GM12878 (cell line): ENCODE data around the gene OSGEPL1. TPM values are rescaled to one million over a fixed set of nuclear protein-coding genes. Genes with fewer than 3 reads are reported as not detected.

Experiments used
- ATAC-seq: fragments of 200-7000 bp; cut with Tn5 transposase; 3 replicates; pipeline ENCODE4 v1.9.1; 2020; ENCODE audit warnings: mild to moderate bottlenecking, moderate library complexity
- BruUV-seq: library from RNA; stranded (reverse); fragments of 400-500 nt; replicated peaks from 2 replicates; lab custom pipeline; 2021; lab: Mats Ljungman, UMichigan
- CTCF ChIA-PET: fragments of 300-600 bp; sonication (Branson Sonifier 250); formaldehyde crosslinking; extraction: SDS; loops from one replicate; lab custom pipeline; 2021; ENCODE audit warnings: inconsistent platforms; lab: Yijun Ruan, JAX
- POLR2A ChIA-PET: fragments of 350-600 bp; formaldehyde crosslinking; extraction: SDS; loops from one replicate; lab custom pipeline; 2021; ENCODE audit warnings: inconsistent platforms; lab: Charles Lee
- RAD21 ChIA-PET: fragments of 300-600 bp; sonication (Branson Sonifier 250); formaldehyde crosslinking; loops from one replicate; lab custom pipeline; 2023; ENCODE audit warnings: antibody characterized with exemption; ENCODE audit not compliant: unreplicated experiment; lab: Charles Lee
- SMC1A ChIA-PET: fragments of 300-600 bp; sonication (Branson Sonifier 250); formaldehyde crosslinking; loops from one replicate; lab custom pipeline; 2023; ENCODE audit not compliant: unreplicated experiment, uncharacterized antibody; lab: Charles Lee
- DNase-seq: peaks from one replicate; pipeline ENCODE4 v3.0.0-alpha.2; 2011; ENCODE audit warnings: low read depth, low spot score
- FAIRE-seq: peaks from 3 replicates; lab custom pipeline; 2011; peaks lifted over from hg19 to GRCh38; lab: Jason Lieb, UNC
- H2AFZ ChIP-seq: 2 replicates; pipeline ENCODE4 v1.6.0; 2011; ENCODE audit warnings: low read depth, low read length, control low read depth; ENCODE audit not compliant: control insufficient read depth
- H3K27ac ChIP-seq: 2 replicates; pipeline ENCODE4 v1.5.1; 2011; ENCODE audit warnings: control low read depth; ENCODE audit not compliant: control insufficient read depth, insufficient read depth
- H3K27me3 ChIP-seq, 2 experiments: replicated peaks in 1 of 2; 2 replicates each; pipeline versions ENCODE4 v1.6.0 to v1.6.1; 2011; ENCODE audit warnings: low read length in 1 of 2; ENCODE audit not compliant: control insufficient read depth in 2 of 2, insufficient read depth in 2 of 2
- H3K36me3 ChIP-seq, 2 experiments: 2 replicates each; pipeline ENCODE4 v1.5.1; 2011; ENCODE audit warnings: low read length in 1 of 2; ENCODE audit not compliant: control insufficient read depth in 2 of 2, insufficient read depth in 2 of 2
- H3K4me1 ChIP-seq: 2 replicates; pipeline ENCODE4 v1.6.1; 2011; ENCODE audit warnings: mild to moderate bottlenecking, low read length, moderate library complexity, mixed read lengths; ENCODE audit not compliant: control insufficient read depth, insufficient read depth
- H3K4me2 ChIP-seq: 2 replicates; pipeline ENCODE4 v1.6.0; 2011; ENCODE audit warnings: control low read depth; ENCODE audit not compliant: control insufficient read depth, insufficient read depth
- H3K4me3 ChIP-seq: fragments of 200-600 bp; sonication (generic); 2 replicates; pipeline ENCODE4 v1.5.1; 2016
- H3K79me2 ChIP-seq: 2 replicates; pipeline ENCODE4 v1.6.0; 2011; ENCODE audit warnings: low read length; ENCODE audit not compliant: control insufficient read depth, insufficient read depth
- H3K9ac ChIP-seq: 2 replicates; pipeline ENCODE4 v1.8.0; 2011; ENCODE audit warnings: low read length, control low read depth, mixed read lengths; ENCODE audit not compliant: control insufficient read depth, insufficient read depth
- H3K9me3 ChIP-seq: replicated peaks from 3 replicates; pipeline ENCODE4 v1.5.1; 2011; ENCODE audit warnings: mild to moderate bottlenecking, low read length; ENCODE audit not compliant: control insufficient read depth, insufficient read depth
- H4K20me1 ChIP-seq: 2 replicates; pipeline ENCODE4 v1.6.0; 2011; ENCODE audit not compliant: control insufficient read depth, insufficient read depth
- ASH2L ChIP-seq: fragments of 300-600, 200-600 bp; sonication (generic); IDR thresholded peaks from 2 replicates; pipeline ENCODE4 v1.6.1; 2017; ENCODE audit warnings: low read depth, mild to moderate bottlenecking, borderline replicate concordance
- CBFB ChIP-seq: IDR thresholded peaks from 2 replicates; pipeline ENCODE4 v1.6.1; 2016; ENCODE audit warnings: antibody characterized with exemption, low read depth
- ELK1 ChIP-seq: IDR thresholded peaks from 2 replicates; pipeline ENCODE4 v1.6.1; 2012; ENCODE audit warnings: low read depth, low read length, improper control_type of control experiment
- EP300 ChIP-seq, 2 experiments: fragments of 150-350 bp in 1 of 2; IDR thresholded peaks; 2 replicates each; pipeline ENCODE4 v1.6.1; 2011 to 2012; ENCODE audit warnings: low read depth in 2 of 2, low read length in 2 of 2, borderline replicate concordance in 1 of 2, improper control_type of control experiment in 1 of 2, inconsistent platforms in 1 of 2; ENCODE audit not compliant: control insufficient read depth in 1 of 2
- FOXK2 ChIP-seq: fragments of 450-650 bp; IDR thresholded peaks from 2 replicates; pipeline ENCODE4 v1.6.1; 2017; ENCODE audit warnings: mild to moderate bottlenecking, moderate library complexity
- HDGF ChIP-seq: fragments of 450-650 bp; IDR thresholded peaks from 2 replicates; pipeline ENCODE4 v1.6.1; 2016; ENCODE audit warnings: antibody characterized with exemption
- KLF5 ChIP-seq: fragments of 450-650 bp; IDR thresholded peaks from 2 replicates; pipeline ENCODE4 v1.6.1; 2014; ENCODE audit warnings: mild to moderate bottlenecking; ENCODE audit not compliant: partially characterized antibody
- NBN ChIP-seq: fragments of 450-650 bp; IDR thresholded peaks from 2 replicates; pipeline ENCODE4 v1.6.1; 2016
- NRF1 ChIP-seq: conservative IDR thresholded peaks from 2 replicates; pipeline ENCODE4 v1.6.1; 2011; ENCODE audit warnings: mild to moderate bottlenecking, low read depth, low read length, improper control_type of control experiment
- RBBP5 ChIP-seq: fragments of 200-600 bp; sonication (generic); conservative IDR thresholded peaks from 2 replicates; pipeline ENCODE4 v1.6.1; 2016
- TBL1XR1 ChIP-seq: IDR thresholded peaks from 2 replicates; pipeline ENCODE4 v1.6.1; 2012; ENCODE audit warnings: low read depth, low read length, improper control_type of control experiment
- TCF3 ChIP-seq: IDR thresholded peaks from 2 replicates; pipeline ENCODE4 v1.6.1; 2012; ENCODE audit warnings: low read depth, mild to moderate bottlenecking, low read length, borderline replicate concordance; ENCODE audit not compliant: insufficient read depth
- WRNIP1 ChIP-seq: IDR thresholded peaks from 2 replicates; pipeline ENCODE4 v1.6.1; 2011; ENCODE audit warnings: low read depth, low read length, improper control_type of control experiment, borderline replicate concordance
- ZBTB11 ChIP-seq: fragments of 450-650 bp; formaldehyde crosslinking; IDR thresholded peaks from 2 replicates; pipeline ENCODE4 v1.5.0; 2022; ENCODE audit warnings: mild to moderate bottlenecking, missing genetic modification characterization
- ZNF217 ChIP-seq: fragments of 450-650 bp; IDR thresholded peaks from 2 replicates; pipeline ENCODE4 v1.6.1; 2017; ENCODE audit warnings: antibody characterized with exemption, mild to moderate bottlenecking
- ZNF592 ChIP-seq: fragments of 450-650 bp; IDR thresholded peaks from 2 replicates; pipeline ENCODE4 v1.6.1; 2017; ENCODE audit warnings: mild to moderate bottlenecking, moderate library complexity
- WGBS: methylation state at CpG from one replicate; pipeline ENCODE4 v1.1.6; 2016; ENCODE audit warnings: low lambda C conversion rate; ENCODE audit not compliant: insufficient replicate concordance, insufficient coverage; ENCODE audit errors: missing lambda C conversion rate; 5-methylcytosine and 5-hydroxymethylcytosine counted together
- in situ Hi-C: fragments of 300-500 bp; cut with MboI; formaldehyde crosslinking; loops from 9 replicates; pipeline ENCODE4 v1.14.3; 2018; ENCODE audit warnings: mixed read lengths
- intact Hi-C: fragments of 100-400 bp; cut with micrococcal nuclease; formaldehyde crosslinking; loops from one replicate; pipeline ENCODE4 v1.14.2; 2022; ENCODE audit not compliant: unreplicated experiment
- polyA plus RNA-seq, 11 experiments: library from polyadenylated mRNA; depleted of rRNA in 4 of 11; unstranded in 6 of 11; stranded (reverse) in 5 of 11; fragments of >200 nt; fragmentation: Nextera tagmentation in 4 of 11; fragmentation: Illumina TruSeq in 1 of 11; extraction: Ambion mirVana in 4 of 11; extraction: Trizol in 1 of 11; gene quantifications; 1 replicate in 1 of 11; 2 replicates in 10 of 11; pipeline versions ENCODE4 v1.2.1 to v1.2.3, GENCODE V29; 2011 to 2016; ENCODE audit warnings: inconsistent platforms in 2 of 11, missing spikeins in 2 of 11, low read depth in 1 of 11
- total RNA-seq, 4 experiments: library from RNA; depleted of rRNA in 3 of 4; stranded (reverse); fragments of >200 nt in 3 of 4; fragmentation: Illumina TruSeq in 1 of 4; extraction: Trizol in 1 of 4; gene quantifications; 2 replicates each; pipeline versions ENCODE4 v1.2.1 to v1.2.3, GENCODE V29; 2013 to 2021

OSGEPL1 gene
- total and polyA plus RNA-seq, 10 of the 15 experiments (the other 5 are each of a cell fraction or from before 2014, with no cell fraction given) = 6.7 to 18.0 (median 9.4) TPM

- no peak for FAIRE-seq
Measured at GRCh38 chr2:189799531-189799930, 36.9 kb upstream of the OSGEPL1 start.

More at GRCh38 chr2:189799531-189799930, 36.9 kb upstream of the OSGEPL1 start:
- intact Hi-C loops = no loop called here
- Histone ChIP-seq H3K4me3 (no peak overlapping the region), H3K4me1 (no peaks in the 10 kb centered on the region), H3K9ac (no peak overlapping the region), H3K27me3 (no peaks in the 10 kb centered on the region), H3K36me3 (peaks cover 3 to 22% of the 10 kb centered on the region in 2 experiments; a peak in 3 of 4 replicates)
- WGBS = 70% methylated on average over 2 of the region's 2 CpGs
- ChIA-PET POLR2A (interaction anchor here (1.5 kb wide), 1 partner anchor 14 kb away, joined by 7 read pairs; no protein-coding TSS in a partner anchor), CTCF (interaction anchor here (0.8 to 3.7 kb wide), 10 partner anchors 11 to 273 kb away, joined by 3 to 45 read pairs (median 5); partner anchors contain the start of gene ASNSD1), SMC1A (interaction anchor here (1.0 to 2.7 kb wide), 10 partner anchors 9 to 327 kb away, joined by 3 to 15 read pairs (median 4); partner anchors contain the start of gene OSGEPL1)
- ATAC-seq (no peak), DNase-seq (no peak)
- TF ChIP-seq NRF1 (no peak), HDGF (no peak), ASH2L (no peak), ELK1 (no peak), RBBP5 (no peak), CBFB (no peak), KLF5 (no peak), TBL1XR1 (no peak), FOXK2 (no peak), ZNF217 (no peak), EP300 (IDR thresholded peaks at IDR 0.05; ENCODE audit: borderline replicate concordance in 1 of 2, control insufficient read depth in 1 of 2, low read depth in 2 of 2, low read length in 2 of 2) (no peak), NBN (no peak), TCF3 (no peak), WRNIP1 (no peak), ZBTB11 (CRISPR knock-in tag) (no peak), ZNF592 (no peak)
- TF ChIP-seq, all 136 proteins: peak for 0
- no TSS peak for BruUV-seq
- no peak overlapping the region for H2AFZ ChIP-seq
- no peaks in the 10 kb centered on the region for H3K9me3 ChIP-seq
- H4K20me1 ChIP-seq = no peaks in the 10 kb centered on the region
- peaks cover 1% of the 10 kb centered on the region for H3K79me2 ChIP-seq
- RAD21 ChIA-PET = interaction anchor here (2.7 kb wide), 1 partner anchor 272 kb away, joined by 26 read pairs; no protein-coding TSS in a partner anchor
- no peak overlapping the region for H3K27ac ChIP-seq
- in situ Hi-C loops = loop anchor here (5.0 kb wide), 1 partner anchor 268 kb away; no protein-coding TSS in a partner anchor
- no peak overlapping the region for H3K4me2 ChIP-seq
